ENCODE data around the gene SLC3A2. TPM values are rescaled to one million over a fixed set of nuclear protein-coding genes. Genes with fewer than 3 reads are reported as not detected.

Gene SLC3A2
- total RNA-seq, 2 experiments from 2014 or later, result 443 to 455 TPM

DNA sequence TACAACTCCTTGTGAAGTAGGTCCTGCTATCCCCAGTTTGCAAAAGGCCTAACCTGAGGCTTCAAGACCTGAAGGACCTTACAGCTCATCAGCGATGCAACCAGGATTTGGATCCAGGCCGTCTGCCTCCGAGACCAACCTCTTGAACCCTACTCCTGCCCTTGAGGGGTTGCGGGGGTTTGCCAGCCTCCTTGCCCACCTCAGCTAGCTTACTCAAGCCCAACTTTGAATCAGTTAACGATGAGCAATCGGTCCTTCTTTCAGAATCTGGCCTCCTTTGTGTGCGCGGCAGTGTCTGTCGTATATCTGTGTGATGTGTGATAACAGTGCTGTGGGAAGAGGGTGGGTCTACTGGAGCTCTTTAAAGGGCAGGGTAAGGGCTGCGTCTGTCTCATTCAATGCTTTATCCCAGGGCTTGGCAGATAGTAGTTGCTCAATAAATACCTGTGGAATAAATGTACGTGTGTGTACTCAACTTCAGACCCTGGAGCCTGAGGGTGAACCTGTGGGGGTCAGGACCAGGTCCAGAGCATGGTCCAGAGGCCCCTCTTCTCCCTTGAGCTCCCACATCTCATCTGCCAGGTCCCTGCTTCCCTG, 37.3 kb downstream of the SLC3A2 start:
- POLR2A ChIA-PET, result no interaction called here
- CTCF ChIA-PET, result interaction anchor here (1.4 to 4.5 kb wide), 2 partner anchors 11 to 102 kb away, joined by 3 to 30 read pairs; no protein-coding TSS in a partner anchor

DNA sequence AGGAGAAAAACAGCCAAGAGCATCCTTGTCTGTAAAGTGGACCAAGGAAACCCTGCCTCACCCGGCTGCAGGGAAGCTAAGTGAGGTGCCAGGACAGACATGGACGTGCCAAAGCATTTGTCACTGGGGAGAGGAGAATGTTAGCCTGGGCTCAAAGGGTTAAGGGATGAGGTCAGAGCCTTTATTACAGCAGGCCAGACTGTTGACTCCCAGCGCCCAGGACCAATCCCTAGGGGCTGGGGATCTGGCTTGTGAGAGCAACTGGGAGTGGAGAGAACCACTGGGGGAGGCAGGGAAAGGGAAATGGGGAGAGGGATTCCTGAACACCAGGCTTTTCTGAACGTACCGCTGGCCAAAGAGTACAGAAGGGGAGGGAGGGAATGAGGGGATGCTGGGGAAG, 37.8 kb downstream of the SLC3A2 start:
- CTCF ChIA-PET, result interaction anchor here (4.5 kb wide), 1 partner anchor 11 kb away, joined by 30 read pairs; no protein-coding TSS in a partner anchor
- POLR2A ChIA-PET, result no interaction called here

DNA sequence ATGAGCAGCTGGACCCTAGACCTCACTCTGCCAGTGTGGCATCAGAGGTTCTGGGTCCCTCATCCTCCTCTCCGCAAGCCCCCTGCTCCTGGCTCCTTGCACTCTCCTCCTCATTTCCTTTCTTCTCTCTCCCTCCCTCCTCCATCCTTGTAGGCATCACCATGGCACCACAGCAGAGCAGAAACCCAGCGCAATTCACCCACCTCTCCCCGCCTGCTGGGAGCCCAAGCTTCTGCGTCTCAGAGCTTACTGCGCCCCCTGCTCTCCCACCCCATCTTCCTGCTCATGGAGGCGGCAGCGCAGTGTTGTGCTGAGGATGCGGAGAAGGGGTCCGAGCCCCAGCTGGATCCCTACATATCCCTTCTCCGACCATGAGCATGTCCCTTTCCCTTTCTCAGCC, 38.8 kb downstream of the SLC3A2 start:
- POLR2A ChIA-PET, result no interaction called here

DNA sequence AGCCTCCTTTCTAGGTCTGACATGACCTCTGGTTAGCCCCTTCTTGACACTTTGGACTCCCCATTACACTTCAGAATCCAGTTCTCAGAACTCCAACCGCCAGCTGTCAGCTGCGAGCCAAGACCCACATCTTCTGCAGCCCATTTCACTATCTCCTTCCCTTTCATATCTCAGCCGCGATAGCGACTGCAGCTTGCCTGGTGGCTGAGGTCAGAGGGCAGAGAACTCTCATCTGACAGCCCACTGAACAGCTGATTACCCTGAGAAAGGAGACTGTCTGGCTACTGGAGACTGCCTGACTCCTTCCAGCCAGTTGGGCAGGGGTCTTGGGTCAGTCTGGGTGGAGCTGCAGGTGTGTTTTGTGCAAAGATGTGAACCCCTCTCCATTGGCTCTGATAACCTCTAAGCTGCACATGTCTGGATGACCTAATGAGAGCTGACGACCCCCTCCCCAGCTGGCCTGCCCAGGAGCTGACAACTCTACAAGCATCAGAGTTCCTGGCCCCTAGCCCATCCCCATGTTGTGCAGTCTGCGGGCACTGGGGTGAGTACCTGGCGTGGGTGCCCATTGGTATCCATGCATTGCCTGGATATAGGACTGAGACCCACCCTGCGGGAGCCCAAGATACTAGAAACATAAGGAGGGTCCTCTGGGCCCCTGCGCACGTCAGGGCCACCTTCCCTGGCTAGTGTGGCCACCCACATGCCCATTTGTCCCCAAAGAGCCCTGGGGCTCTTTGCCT, 39.4 kb downstream of the SLC3A2 start:
- ChIA-PET POLR2A (no interaction called here), CTCF (interaction anchor here (1.1 to 4.5 kb wide), 2 partner anchors 13 to 116 kb away, joined by 4 to 30 read pairs; no protein-coding TSS in a partner anchor)

More for the DNA sequence above, 38.8 kb downstream of the SLC3A2 start:
- CTCF ChIA-PET, result interaction anchor here (1.1 to 4.5 kb wide), 2 partner anchors 12 to 116 kb away, joined by 4 to 30 read pairs; no protein-coding TSS in a partner anchor

DNA sequence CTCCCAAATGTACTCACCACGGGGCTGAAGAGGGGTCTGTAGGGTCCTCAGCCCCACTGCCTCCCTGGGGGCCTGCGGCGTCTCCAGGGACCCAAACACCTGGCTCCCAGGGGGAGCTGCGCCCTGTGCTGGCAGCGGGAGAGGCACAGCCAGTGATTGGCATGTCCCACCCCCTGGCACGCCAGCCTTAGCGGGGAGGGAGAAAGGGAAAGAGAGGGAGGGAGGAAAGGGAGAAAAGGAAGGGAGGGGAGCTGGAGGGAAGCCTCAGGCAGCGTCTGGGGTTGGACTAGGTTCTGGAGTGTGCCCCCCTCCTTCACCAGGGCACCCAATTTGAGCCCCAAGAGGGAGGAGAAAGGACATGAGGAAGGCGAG, 40.5 kb downstream of the SLC3A2 start, which contains the start of gene CHRM1:
Gene CHRM1 (minus strand): TSS at position 163 of the 372 bp plus-strand sequence. CDS start 10,263 bp downstream, outside the sequence.
- ChIA-PET CTCF (interaction anchor here (0.8 kb wide), 1 partner anchor 54 kb away, joined by 3 read pairs; no protein-coding TSS in a partner anchor), POLR2A (no interaction called here)

DNA sequence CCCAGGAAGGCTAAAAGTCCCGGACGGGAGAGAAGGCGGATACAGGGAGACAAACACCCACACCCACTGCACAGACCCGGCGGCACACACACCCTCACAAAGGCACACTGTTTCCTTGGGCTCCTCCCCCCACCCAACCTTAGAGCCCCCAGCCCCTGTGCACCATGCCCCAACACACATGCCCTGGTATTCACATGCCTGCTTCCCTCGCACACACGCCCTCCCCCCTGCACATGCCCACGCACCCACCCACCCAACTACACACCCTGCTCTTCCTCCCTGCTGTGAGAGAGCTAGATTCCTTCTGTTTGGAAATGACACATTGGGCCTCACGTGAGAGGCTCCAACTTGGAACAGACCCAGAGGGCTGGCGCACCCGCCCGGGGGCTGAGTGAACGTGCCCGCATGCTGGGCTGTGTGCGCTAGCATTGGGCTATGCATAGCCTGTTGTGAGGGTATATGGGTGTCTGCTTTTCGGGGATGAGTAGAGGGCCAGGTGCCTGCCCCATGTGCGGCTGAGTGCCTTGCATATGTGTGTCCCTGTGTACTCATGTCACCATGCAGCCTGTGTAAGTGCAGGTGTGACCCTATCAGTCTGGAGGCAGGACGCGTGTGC, 41.0 kb downstream of the SLC3A2 start:
- POLR2A ChIA-PET, result no interaction called here
- CTCF ChIA-PET, result interaction anchor here (0.8 to 1.7 kb wide), 3 partner anchors 12 to 53 kb away, joined by 3 to 6 read pairs (median 3); no protein-coding TSS in a partner anchor

DNA sequence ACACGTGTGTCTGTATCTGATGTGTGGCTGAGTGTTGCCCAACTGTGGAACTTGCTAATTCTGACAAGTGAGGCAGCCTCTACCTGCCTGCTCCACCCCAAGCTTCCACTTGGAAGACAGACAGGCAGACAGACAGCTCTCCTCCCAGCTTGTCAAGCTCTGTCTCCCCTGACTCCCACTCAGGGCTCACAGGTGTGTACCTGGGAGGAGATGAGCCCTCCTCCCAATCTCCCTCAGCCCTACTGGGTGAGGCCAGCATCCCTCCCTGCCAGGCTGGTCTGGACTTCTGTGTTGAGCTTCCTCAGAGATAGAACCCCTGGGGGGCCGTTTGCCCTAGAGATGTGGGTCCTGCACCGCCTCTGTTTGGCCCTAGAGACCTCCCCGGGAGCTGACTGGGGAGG, 41.5 kb downstream of the SLC3A2 start:
- ChIA-PET CTCF (interaction anchor here (0.9 to 1.7 kb wide), 5 partner anchors 13 to 101 kb away, joined by 3 to 6 read pairs (median 3); no protein-coding TSS in a partner anchor), POLR2A (no interaction called here)

DNA sequence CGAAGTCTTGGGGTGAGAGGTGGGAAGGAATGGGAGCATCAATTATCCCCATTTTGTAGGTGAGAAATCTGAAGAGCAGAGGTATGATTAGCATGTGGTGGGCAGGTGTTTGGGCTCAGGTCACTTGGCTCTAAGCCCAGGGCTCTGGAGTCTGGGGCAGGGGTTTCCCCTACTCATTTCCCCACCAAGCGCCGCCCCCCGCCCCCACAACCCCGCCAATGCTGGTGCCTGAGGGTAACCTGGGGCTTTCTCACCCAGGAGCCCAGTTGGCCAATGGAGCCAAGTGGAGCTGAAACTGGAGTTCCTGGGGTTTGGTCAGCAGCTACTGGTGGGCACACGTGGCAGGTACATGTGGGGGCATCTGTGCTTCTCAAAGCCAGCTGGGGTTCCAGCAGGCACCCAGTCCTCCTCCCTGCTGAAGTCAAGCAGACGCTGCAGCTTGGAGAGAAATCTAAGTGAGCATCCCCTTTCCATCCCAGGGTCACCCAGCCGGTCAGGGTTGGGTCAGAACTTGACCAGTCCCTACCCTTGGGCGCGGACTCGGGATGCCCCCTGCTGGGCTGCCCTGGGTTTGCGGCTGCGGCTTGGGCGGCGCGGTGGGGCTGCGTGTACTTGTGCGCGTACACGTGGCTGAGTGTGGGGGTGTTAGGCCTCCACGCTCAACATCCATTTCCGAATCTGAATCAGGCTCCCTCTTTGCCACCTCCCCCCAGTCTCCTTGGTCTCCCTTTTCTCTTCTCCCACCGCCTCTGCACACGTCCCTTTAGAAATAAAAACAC, 42.1 kb downstream of the SLC3A2 start:
- POLR2A ChIA-PET, result no interaction called here
- CTCF ChIA-PET, result interaction anchor here (0.9 to 1.7 kb wide), 5 partner anchors 13 to 101 kb away, joined by 3 to 6 read pairs (median 3); no protein-coding TSS in a partner anchor

DNA sequence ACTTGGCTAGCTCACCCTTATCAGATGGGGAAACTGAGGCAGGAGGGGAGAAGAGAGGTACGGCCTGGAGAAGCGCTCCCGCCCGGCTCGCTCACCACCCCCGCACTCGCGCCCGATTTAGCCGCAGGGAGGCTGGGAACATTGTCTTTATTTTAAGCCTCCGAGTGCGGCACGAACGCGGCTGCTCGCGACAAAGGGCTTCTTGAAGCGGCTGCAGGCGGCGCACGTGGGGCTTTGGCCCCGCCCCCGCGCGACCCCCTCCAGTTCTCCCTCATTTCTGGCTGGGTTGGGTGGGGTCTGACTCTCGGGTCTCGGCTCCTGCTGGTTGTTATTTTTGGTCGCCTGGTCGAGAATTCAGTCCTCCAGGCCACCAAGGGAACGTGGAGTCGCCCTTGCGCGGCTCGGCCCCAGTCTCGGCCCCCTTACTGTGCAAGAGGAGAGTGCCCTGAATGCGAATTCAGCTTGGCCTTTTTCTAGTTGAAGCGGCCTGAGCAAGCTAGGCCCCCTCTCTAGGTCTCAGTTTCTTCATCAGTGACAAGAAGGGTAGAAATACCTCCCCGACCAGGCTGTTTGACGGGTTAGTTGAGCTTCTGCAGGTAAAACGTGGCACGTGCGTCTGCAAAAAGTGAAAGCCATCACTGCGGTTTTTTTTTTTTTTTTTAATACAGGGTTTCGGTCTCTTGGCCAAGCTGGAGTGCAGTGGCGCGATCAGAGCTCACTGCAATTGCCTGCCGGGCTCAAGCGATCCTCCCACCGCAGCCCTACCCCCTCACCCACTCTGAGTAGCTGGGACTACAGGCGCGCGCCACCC, 43.1 kb downstream of the SLC3A2 start:
- ChIA-PET POLR2A (interaction anchor here (0.6 to 0.7 kb wide), 2 partner anchors 178 to 844 kb away, joined by 5 to 14 read pairs; no protein-coding TSS in a partner anchor), CTCF (interaction anchor here (0.6 to 1.1 kb wide), 6 partner anchors 18 to 681 kb away, joined by 3 to 7 read pairs (median 5); no protein-coding TSS in a partner anchor)

DNA sequence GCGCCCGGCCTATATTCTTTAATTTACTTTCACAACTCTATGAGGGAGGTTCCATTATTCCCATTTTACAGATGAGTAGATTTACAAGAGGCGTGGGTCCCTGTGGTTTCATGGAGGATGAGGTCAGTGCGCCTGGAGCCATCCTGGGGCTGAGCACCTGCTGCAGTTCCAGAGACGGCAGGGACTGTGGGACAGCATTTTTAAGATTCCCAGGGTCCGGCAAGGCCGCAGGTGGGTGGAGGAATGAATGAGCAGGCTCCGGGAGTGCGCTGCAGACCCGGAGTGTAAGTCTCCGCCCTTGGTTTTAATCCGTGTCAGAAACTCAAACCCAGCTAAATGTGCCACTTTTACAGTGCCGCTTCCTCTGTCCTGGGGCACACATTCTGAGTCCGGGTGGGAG, 44.6 kb downstream of the SLC3A2 start:
- CTCF ChIA-PET, result no interaction called here
- POLR2A ChIA-PET, result no interaction called here

DNA sequence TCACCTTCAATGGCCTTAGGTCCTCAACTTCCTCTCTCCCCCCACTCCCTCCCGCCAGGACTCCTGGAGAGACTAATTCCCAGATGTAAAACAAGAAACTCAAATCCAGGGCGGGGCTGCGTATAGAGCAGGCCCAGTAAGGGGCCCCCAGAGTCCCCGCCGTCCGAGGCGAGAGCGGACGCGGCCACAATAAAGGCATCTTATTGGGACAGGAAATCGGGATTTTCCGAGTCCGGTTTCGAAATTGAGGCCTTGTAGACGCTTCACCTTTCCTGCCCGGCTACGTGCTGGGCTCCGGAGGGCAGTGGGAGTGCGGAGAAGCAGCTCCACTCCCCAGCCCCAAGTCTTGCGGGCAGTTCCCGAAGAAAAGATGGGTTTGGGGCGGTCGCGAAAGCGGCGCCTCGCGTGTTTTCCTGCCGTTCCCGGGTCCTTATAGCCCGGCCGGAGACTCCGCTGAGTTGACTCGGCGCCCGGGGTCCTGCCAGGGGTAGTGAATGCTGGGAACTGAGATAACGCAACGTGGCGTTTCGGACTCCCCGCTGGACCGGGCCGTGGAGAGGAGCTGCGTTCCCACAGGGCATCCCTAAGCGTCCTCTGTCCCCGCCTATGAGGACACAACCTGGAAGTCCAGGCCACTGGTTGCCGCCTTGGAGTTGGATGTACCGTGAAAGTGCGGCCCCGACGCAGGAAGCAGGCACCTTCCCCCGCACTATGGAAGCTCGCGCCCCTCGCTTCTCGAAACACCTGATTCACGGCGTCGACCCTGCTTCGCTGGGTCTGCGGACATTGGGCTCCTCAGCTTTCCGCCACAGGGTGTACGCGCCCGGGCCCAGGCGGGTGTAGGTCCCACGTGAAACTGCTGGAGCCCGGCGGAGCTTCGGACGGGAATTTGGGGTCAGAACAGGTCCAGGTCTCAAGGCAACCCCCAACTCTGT, 45.3 kb downstream of the SLC3A2 start:
- POLR2A ChIA-PET, result no interaction called here
- CTCF ChIA-PET, result interaction anchor here (0.6 to 1.6 kb wide), 2 partner anchors 11 to 20 kb away, joined by 3 to 6 read pairs; no protein-coding TSS in a partner anchor

DNA sequence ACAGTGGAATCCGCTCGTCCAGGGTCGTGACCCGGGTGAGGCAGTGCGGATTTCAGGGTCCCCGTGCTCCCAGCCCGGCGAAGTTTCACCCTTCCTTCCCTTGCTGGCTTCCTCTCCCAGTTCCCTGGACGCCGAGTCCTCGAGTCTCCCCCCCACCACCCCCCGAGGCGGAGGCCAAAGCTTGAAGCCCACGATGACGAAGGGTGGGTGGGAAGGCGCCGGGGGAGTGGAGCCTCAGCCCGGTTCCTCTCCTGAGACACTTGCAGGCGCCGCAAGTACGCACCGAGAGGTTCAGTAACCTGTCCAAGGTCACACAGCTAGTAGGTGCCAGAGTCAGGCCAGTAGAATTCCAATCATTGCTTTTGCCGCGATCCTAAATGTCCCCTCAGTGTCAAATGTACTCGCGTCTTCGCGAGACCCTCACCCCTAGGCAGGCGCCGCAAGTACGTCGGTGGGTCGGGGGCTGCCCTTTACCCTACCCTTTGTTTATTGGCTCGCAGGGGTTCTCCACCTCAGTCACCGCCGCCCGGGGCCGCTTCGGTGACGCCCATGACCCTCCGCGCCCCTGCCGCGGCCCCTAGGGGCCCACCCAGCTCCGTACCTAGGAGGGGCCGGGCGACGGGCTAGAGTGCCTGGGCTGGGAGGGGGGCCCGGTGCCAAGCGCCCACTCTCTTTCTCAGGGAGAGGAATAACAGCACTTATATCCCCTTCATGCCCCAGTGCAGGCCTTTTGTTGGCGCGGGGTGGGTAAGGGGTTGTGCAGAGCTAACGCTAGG, 46.2 kb downstream of the SLC3A2 start:
- CTCF ChIA-PET, result interaction anchor here (1.6 kb wide), 1 partner anchor 21 kb away, joined by 6 read pairs; no protein-coding TSS in a partner anchor
- POLR2A ChIA-PET, result no interaction called here

DNA sequence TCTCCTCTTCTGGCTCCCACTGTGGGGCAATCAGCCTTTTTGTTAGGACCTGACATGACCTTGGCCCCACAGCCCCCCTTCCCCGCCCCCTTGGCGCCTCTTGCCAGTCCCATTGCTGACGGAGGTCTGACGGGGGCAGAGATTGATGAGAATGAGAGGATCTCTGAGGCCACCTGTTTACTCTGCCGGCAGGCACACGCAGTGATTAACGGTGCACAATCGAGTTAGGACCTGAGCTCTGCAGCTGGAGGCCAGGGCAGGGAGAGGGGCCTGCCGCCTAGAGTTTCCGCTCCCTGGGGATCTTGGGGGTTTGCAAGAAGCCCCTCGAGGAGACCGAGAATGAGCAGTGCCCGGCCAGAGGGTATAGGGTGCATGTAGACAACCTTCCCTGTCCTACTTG, 47.3 kb downstream of the SLC3A2 start:
- ChIA-PET CTCF (interaction anchor here (0.7 kb wide), 1 partner anchor 19 kb away, joined by 3 read pairs; no protein-coding TSS in a partner anchor), POLR2A (no interaction called here)

DNA sequence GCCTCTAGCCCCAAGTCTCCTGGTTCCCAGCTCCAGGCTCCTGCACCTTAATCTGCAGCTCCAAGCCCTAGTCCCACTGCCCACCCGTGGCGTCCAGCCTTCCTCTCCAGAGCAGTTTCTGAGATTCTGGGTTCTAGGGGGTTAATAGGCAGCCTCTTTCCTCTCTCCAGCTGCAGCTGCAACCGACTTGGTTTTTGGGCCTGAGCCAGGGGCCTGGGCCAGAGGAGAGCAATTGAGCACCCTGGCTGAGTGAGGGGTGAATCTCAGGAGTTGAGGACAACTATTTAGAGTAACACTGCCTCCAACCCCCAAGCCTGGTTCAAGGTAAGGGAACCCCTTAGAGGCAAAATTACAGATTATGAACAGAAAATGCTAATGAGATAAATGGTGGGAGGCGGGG, 49.5 kb downstream of the SLC3A2 start:
- ChIA-PET CTCF (interaction anchor here (1.5 kb wide), 1 partner anchor 21 kb away, joined by 3 read pairs; no protein-coding TSS in a partner anchor), POLR2A (no interaction called here)

DNA sequence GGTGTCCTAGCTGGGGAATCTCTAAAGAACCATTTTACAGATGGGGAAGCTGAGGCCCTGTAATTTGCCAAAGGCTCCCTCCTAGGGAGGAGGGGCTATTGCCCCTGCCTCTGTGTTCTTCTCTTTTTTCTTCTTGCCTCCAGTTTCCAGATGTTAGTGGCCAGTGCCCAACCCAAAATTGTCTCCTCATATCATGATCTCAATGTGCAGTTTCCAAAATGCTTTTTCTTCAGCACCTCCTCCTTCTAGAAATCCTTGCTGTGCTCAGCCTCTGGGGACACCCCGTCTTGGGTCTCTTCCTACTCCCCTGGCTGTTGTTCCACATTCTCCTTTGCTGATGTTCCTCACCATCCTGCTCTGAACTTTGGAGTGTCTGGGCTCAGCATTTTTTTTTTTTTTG, 50.0 kb downstream of the SLC3A2 start:
- CTCF ChIA-PET, result interaction anchor here (1.5 kb wide), 1 partner anchor 22 kb away, joined by 3 read pairs; no protein-coding TSS in a partner anchor
- POLR2A ChIA-PET, result no interaction called here

DNA sequence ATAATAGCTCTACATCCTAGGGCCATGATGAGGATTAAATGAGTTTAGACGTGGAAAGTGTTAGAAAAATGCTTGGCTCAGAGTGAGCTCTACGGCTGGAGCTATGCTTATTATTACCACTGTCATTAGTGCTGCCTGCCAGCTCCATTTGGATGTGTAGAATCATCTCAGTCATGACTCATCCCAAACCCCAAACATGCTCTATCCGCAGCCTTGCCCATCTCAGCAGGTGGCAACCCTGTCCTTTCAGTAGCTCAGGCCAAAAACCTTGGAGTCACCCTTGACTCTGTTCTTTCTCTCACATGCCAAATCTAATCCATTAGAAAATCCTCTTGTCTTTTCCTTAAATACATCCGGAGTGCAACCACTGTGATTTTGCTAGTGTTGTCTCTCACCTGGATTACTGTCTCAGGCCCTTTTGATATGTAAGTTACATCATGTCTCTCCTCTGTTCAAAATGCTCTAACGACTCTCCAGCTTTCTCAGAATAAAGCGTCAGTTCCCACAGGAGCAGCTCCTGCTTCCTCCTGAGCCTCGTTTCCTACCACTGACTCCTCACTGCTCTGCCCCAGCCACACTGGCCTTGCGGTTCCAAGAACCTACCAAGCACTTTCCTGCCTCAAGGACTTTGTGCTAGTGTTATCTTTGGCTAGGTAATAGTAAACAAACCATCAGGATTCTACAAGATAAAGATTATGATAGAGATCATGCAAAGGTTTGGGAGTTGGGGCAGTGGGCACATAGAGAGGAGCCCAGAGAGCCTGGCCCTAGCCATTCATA, 51.0 kb downstream of the SLC3A2 start:
- CTCF ChIA-PET, result no interaction called here
- POLR2A ChIA-PET, result interaction anchor here (0.6 kb wide), 1 partner anchor 113 kb away, joined by 3 read pairs; no protein-coding TSS in a partner anchor

Measured in activated CD8-positive, alpha-beta memory T cell treated with anti-CD3 and anti-CD28 coated beads for 36 hours (primary cell).